GM21447 (cell line): ENCODE results near the gene TMEM243.
"Not testable (repeated sequence)": the region's sequence is repeated elsewhere in the genome, so short reads cannot be mapped to it uniquely, and the experiment has no call there.

Experiments
- ATAC-seq: cut with Tn5 transposase; IDR thresholded peaks from one replicate; pipeline ENCODE4 v1.9.1; 2021; ENCODE audit not compliant: unreplicated experiment

TMEM243 gene

DNA sequence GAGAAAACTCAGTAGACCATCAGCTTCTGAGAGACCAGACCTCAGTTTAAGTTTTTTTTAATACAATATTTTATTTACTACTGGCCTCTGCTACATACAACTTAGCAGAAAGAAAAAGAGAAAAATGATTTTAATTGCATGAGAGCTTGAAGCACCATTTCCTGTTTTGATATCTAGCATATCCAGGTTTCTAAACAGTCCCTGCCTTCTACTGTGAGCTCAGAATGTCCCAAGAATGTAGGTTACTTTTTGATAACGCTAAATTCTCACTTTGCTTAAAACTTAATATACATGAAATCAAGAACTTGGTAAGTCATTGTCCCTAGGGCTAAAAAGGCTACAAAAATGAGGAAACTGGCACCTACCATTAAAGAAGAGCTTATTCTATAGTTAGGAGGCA, 7.0 kb downstream of the TMEM243 start:
- ATAC-seq = no peak

DNA sequence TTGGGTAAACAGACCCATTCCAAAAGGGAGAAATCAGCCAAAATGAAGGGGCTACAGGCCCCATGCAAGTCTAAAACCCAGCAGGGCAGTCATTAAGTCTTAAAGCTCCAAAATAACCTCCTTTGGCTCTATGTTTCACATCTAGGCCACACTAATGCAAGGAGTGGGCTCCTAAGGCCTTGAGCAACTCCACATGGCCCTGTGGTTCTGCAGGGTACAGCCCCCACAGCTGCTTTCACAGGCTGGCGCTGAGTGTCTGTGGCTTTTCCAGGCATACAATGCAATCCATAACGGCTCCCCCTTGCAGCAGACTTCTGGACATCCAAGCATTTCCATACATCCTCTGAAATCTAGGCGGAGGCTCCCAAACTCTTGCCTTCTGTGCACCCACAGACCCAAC, 9.0 kb downstream of the TMEM243 start:
- no peak for ATAC-seq

DNA sequence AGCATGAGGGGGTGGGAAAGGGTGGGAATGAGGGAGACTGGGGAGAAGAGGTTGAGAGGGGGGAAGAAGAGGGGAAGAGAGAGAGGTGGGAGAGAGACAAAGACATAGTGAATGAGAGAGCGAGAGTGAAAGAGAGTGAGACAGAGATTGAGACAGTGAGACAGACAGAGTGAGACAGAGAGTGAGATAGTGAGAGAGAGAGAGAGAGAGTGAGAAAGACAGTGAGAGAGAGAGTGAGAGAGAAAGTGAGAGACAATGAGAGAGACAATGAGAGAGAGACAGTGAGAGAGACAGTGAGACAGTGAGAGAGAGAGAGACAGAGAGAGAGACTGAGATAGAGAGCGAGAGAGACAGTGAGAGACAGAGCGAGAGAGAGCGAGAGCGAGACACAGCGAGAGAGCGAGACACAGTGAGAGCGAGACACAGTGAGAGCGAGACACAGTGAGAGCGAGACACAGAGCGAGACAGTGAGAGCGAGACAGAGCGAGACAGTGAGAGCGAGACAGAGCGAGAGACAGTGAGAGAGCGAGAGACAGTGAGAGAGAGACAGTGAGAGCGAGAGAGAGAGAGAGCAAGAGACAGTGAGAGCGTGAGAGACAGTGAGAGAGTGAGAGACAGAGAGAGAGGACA, 10.1 kb downstream of the TMEM243 start:
- no peak for ATAC-seq

DNA sequence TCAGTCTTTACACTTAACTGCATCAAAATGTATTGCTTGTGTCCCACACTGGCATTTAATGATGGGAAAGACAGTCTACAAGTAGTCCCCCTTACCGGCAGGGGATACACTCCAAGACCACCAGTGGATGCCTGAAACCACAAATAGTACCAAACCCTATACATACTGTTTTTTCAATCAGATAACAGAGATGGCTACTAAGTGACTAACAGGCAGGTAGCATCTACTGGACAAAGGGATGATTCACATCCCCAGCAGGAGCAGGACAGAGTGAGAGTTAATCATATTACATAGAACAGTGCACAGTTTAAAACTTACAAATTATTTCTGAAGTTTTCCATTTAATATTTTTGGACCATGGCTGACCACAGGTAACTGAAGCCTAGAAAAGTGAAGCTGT, 13.2 kb downstream of the TMEM243 start:
- ATAC-seq = no peak

GRCh38 chr7:87205701-87206100, 13.8 kb downstream of the TMEM243 start:
- ATAC-seq = not testable (repeated sequence)

GRCh38 chr7:87204933-87205332, 14.6 kb downstream of the TMEM243 start:
- no peak for ATAC-seq

GRCh38 chr7:87203929-87204328, 15.6 kb downstream of the TMEM243 start:
- ATAC-seq = not testable (repeated sequence)

DNA sequence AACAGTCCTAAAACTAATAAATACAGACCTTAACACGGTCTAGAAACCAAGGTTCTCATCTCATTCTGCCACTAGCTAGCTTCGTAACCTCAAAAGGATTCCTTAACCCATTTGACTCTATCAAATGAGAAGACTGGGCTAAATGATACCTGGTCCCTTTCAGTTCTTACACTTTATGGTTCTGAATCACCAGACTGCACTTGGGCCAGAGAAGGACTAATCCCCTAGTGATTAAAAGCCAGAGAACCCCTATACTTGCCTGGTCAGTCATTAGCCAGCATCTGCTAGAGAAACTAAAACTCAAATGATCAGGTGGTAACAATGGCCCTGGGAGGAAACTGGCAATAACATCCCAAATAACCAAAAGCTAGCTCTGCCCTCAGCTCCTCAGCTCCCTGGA, 16.8 kb downstream of the TMEM243 start:
- ATAC-seq = no peak

GRCh38 chr7:87202208-87202607, 17.3 kb downstream of the TMEM243 start:
- no peak for ATAC-seq

DNA sequence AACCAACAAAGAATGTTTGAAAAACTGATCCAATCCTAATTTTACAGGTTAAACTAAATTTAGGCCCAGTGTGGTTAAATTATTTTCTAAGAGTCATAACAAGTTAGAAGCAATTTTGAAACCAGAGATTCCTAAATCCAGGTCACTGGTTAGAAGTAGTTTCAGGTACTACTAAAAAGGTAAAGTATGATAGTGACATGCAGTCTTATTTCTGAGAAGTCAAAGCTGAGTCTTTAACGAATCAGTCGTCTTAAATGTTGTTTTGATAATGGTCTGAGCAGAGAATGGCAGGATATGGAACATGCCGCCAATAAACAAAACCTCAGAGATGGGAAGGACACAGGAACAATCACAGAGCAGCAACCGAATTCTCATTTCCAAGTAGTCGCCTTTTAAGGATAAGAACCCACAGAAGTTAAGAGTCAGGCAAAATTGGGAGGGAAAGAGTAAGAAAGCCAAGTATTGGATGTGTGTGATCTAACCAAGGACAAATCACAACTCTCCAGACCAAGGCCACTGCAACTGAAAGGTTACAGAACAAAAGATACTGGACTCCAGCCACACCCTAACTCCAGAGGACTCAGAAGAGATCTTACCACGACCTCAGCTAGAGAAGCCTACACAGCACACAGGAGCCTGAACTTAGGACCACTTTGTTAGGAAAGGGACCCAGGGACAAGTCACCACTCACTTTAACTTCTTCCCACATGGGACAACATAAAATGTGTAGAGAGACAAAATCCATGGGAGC, 19.7 kb downstream of the TMEM243 start:
- no peak for ATAC-seq

DNA sequence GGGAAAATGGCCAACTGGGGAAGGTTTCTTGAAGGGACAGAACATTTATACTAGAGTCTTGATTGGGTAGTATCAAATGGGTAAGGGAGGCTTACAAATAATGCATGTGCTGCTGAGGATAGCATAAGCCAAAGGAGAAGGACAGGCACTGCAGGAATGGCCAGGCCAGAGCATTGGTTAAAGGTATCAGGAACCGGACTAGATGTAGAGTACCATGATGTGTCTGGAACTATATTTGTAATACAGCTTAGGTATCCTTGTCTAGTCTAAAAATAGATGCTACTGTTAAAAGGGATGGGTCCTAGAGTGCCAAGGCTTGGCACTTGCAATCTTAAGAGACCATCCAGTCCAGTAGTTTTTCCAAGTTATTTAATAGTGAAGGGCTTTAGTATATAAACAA, 20.3 kb downstream of the TMEM243 start:
- no peak for ATAC-seq

- ATAC-seq = no peak
Observed at GRCh38 chr7:87193912-87194311, 25.6 kb downstream of the TMEM243 start.

DNA sequence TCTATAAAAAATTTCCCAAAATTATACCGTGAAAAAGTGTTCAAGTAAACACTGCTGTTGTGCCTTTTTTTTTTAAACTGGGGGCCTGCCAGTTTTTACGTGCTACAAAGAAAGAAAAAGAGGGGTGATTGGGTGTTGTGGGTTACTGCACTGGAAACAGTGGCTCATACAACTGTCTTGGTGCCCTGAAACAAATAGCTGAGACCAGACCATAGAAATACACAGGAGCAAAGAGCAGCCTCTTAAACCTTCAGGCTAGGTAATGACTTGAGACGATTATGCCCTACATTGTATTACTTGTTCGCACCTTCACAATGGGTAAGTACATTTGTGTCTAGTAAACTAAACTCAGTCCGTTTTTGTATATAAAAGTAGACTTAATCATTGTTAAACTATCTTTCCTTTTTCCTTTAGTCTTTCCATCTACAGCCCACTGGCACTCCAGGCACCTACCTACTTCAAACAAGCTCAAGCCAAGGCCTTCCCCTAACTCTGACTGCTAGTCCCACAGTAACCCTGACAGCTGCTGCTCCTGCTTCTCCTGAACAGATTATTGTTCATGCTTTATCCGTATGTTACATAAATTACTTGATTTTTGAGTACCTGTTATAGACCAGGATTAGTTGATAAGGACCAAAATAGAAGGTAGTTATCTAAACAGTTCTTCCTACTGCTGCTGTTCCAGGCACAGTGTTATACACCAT, 26.6 kb downstream of the TMEM243 start:
- no peak for ATAC-seq

GRCh38 chr7:87190783-87191182, 28.7 kb downstream of the TMEM243 start:
- ATAC-seq = no peak

- ATAC-seq = no peak
Observed at GRCh38 chr7:87188930-87189329, 30.6 kb downstream of the TMEM243 start.

- ATAC-seq = no peak
Observed at GRCh38 chr7:87187120-87187519, 32.4 kb downstream of the TMEM243 start.

DNA sequence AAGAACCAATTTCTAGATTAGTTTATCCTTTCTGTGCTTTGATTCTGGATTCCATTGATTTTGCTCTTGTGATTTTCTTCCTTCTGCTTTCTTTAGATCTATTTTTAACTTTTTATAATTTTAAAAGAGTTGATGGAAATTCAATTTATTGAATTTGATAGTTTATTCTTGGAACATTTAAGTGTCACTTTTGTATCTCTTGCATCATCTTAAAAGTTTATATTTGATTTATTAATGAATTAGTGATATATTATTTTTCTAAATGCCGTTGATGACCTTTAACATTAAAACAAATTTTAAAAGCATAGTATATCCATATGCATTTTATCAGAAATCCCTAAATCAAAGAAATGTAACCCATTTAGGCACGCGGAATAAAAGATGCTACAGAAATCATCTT, 40.4 kb downstream of the TMEM243 start:
- ATAC-seq = no peak

- no peak for ATAC-seq
Observed at GRCh38 chr7:87178320-87178719, 41.2 kb downstream of the TMEM243 start.

DNA sequence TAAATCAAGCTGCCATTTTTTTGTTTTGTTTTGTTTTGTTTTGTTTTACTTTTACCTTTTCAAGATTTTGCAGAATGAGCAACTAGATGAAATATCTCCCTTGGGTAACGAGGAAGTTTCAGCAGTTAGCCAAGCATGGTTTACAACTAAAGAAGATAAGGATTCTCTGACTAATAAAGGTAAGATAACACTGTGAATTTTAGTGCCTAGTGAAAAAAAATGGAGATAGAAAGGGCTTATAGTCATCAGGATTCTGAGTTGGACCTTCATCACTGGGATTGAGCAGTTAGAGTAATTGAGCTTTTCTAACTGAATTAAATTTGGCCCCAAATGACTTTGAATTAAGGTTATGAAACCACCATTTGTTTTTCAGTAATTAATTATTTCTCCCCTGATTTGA, 46.1 kb downstream of the TMEM243 start:
- ATAC-seq = no peak

DNA sequence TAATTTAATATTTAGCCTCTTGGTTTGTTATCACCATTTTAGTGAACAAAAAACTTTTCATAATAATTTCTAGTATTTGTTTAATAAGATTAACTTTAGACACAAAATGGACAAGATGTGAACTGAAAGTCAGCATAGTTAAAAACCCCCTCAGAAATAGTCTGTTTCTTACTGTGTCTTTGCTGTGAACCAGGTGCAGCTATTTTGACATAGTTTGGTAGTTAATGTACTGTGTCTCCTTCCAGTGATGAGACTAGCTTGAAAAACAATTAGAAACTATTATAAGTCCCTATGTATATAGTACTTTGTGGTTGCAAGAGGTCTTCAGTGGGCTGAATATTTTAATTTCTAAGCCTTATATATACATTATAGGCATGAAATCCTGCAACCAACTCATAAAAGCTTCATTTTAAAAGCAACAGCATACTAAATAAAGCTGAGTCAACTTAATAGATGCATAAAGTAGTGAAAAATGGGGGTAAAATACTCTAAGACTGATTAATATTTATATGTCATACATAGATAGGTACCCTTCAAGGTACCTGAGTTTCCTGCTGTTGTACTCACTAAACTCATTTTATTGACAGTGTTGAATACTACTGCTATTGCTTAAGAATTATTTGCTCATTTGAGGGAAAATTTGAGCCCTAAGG, 48.1 kb downstream of the TMEM243 start:
- no peak for ATAC-seq

- ATAC-seq = no peak
Observed at GRCh38 chr7:87170828-87171227, 48.7 kb downstream of the TMEM243 start.

- no peak for ATAC-seq
Observed at GRCh38 chr7:87164433-87164832, 55.1 kb downstream of the TMEM243 start.
